SIG-M5 (cell line): ENCODE data around the gene KCNK15.

Experiments
- DNase-seq: peaks from one replicate; lab custom pipeline; 2025; lab: John Stamatoyannopoulos, UW

The KCNK15 gene

GRCh38 chr20:44715499-44716308 lies 30.0 kb upstream of the KCNK15 start:
- no peak for DNase-seq

DNA sequence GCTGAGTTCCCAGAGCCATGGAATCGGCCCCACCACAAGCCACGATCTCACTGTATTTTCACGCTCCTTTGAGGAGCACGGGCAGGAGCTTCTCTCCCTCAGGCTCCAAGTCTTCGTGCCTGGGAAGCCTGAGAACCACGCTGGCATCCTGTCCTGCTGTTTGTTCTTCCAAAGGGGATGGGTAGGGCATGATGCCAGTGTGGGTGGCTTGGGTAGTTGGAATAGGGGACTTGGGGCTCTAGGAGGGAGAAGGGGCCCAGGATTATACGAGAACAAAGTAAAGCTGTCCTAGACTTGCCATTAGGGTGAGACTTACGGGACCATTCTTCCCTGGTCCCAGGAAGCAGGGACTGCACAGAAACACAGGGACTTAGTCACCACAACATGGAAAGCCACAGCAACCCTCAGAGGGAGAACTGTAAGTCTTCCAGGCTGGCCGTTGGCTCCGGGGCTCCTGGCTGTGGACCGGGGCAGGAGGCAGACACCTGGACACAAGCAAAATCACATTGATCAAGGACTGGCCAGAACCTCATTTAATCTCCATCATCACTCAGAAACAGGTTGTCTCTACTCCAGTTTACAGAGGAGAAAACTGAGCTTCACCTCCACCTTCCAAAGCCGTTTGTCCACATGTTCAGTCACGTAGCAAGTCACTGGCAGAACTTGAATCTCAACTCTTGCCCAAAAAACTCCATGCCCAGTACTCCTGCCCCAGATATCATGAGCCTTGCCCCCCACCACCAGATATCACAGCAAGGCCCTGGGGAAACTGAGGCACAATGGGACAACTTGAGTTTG lies 29.2 kb upstream of the KCNK15 start:
- DNase-seq, result no peak

- DNase-seq, result no peak
Observed at GRCh38 chr20:44717986-44718385, 27.7 kb upstream of the KCNK15 start.

DNA sequence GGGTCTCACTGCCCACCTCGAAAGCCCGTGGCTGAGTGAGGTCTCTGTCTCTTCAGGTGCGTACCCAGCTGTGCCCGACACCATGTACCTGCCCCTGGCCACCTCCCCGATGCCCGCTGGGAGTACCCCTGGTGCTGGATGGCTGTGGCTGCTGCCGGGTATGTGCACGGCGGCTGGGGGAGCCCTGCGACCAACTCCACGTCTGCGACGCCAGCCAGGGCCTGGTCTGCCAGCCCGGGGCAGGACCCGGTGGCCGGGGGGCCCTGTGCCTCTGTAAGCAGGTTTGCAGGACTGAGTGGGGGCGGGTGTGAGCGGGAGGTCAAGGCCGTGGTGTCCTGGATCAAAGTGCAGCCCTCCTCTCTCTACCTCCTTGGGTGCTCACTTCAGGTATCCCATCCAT lies 25.8 kb upstream of the KCNK15 start:
- DNase-seq, result no peak

DNA sequence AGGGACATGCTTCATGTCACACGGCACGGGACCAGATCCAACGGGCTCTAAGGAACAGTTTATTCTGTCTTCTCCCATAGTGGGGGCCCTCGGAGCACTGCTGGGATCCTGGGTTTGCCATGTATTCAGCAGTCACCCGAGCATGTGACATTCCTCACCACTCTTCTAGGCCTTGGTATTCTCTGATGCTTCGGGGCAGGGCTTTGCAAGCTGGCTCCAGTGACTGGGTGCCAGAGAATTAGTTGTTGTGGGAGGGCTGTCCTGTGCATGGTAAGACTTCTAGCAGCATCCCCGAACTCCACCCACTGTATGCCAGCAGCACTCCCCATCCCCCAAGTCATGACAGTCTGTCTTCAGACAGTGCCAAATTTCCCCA lies 25.1 kb upstream of the KCNK15 start:
- no peak for DNase-seq

GRCh38 chr20:44720997-44721784 lies 24.5 kb upstream of the KCNK15 start:
- DNase-seq, result no peak

DNA sequence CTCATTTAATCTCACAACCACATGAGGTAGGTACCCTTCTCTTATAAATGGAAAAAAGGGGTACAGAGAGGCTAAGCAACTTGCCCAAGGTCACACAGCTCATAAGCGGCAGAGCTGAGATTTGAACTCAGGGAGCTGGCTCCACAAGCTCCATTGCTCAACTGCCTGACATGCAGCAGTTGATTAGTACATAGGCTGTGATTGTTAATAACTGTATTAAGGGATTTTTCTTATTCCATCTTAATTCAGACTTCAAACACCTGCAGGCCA lies 23.9 kb upstream of the KCNK15 start:
- DNase-seq, result no peak

- DNase-seq, result no peak
Observed at GRCh38 chr20:44722990-44723389, 22.7 kb upstream of the KCNK15 start.

DNA sequence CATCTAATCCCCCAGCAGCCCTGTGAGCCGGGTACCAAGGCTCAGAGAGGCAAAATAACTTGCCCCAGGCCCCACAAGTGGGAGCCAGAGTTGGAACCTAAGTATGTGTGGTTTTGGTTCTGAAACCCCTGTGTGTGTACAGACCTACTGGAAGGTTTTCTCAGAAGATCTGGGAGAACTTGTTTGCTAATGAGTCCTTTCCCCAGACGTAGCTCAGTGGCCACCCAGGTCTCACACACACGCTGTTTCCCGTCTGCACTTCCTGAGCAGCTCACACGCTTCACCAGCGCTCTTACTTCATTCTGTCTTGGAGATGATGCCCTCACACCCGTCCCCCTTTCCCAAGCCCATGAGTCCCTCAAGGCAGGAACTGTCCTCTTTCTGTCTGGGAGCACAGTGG lies 22.3 kb upstream of the KCNK15 start:
- no peak for DNase-seq

GRCh38 chr20:44723798-44724362 lies 21.8 kb upstream of the KCNK15 start:
- no peak for DNase-seq

DNA sequence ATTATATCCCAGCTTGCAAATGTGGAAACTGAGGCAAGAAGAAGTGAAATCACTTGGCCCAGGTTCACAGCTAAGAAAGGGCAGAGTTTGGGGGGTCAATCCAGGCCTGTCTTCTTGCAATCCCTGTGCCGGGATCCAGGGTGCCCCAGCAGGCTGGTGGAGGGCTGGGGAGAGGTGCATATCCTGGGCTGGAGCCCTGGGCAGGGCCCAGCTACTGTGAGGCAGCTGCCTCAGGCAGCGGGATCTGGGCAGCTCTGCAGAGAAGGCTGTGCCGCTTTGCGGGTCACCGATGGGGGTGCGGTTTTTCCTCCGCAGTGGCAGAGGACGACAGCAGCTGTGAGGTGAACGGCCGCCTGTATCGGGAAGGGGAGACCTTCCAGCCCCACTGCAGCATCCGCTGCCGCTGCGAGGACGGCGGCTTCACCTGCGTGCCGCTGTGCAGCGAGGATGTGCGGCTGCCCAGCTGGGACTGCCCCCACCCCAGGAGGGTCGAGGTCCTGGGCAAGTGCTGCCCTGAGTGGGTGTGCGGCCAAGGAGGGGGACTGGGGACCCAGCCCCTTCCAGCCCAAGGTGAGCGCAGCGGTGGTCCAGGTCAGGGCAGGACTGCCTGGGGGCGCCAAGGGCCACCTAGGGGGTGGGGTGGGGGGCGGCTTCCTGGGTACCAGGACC lies 21.1 kb upstream of the KCNK15 start:
- DNase-seq, result no peak

DNA sequence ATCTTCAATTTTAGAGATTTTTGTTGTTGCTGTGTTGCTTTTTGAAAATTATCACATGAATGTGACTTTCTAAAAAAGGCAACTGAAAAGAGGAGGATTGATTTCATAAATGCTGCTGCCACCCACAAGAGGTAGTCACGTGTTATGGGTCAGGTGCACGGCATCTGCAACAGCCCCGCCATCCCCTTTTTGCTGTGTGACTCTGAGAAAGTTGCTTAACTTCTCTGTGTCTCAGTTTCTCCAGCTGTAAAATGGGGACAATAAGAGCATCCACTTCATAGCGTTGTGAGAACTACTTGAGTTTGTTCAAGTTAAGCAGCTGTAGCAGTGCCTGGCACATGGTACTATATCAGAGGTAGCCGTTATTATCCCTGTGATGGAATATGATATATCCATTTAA lies 19.8 kb upstream of the KCNK15 start:
- DNase-seq, result no peak

GRCh38 chr20:44727039-44727438 lies 18.6 kb upstream of the KCNK15 start:
- DNase-seq, result no peak

- DNase-seq, result no peak
Observed at GRCh38 chr20:44727651-44728050, 18.0 kb upstream of the KCNK15 start.

DNA sequence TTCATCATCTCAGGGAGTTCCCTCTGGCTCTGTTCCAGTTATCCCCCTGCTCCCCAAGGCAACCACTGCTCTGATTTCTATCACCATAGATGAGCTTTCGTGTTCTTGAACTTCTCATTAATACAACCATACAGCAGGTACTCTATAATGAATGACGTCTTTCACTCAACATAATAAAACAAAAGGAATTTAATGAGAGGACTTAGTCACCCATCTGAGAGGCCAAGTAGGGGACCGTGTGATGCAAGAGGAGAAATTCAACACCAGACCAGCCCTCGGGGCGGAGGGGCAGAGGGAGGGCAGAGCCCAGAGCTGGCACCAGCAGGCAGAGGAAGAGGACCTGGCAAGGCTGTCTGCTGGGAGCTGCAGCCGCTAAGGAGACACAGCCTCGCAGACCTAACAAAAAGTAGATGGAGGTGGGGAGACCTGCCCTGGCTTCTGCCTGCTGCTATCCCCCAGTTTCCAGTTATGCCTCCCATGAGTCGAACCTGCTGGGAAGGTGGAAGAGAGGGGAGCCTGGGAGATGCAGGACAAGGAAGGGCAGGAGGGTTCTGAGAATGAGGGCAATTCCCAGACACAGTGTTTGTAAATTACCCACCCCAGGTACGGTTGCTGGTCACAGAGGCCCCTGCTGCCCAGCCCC lies 16.7 kb upstream of the KCNK15 start:
- no peak for DNase-seq

GRCh38 chr20:44730441-44730840 lies 15.2 kb upstream of the KCNK15 start:
- no peak for DNase-seq

DNA sequence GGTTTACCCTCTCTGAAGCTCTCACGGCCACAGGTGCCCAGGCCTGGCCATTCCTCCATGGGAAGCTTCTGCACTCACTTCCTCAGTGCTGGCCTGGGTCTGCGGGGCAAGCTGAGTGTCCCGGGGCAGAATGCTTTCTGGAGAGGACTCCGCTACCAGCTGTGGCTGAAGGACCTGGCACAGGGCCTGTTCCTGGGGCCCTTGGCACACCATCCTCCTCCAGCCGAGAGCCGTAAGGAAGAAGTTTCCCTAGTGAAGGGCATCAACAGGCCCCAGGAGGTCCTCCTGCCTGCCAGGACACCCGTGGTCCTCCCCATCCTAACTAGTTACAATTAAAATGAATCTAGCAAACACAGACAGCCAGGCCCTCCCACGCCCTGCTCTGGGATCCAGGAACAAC lies 14.0 kb upstream of the KCNK15 start:
- no peak for DNase-seq

DNA sequence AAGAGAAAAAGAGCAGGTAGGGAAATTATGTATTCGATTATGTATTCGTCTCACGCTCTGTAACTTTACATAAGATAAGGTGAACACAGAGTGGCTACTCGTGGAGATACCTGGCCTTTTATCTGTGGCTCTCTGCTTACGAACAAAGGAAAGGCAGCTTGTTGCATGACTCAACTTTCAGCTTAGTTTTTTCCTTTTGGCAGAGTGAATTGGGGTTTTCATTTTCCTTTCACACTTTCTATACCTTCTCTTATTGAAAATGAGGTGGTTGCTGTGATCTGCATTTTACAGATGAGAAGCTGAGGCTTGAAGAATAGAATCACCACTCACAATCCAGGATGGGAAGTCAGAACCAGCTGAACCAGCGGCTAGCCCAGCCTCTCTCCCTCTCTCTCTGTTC lies 13.3 kb upstream of the KCNK15 start:
- DNase-seq, result no peak

DNA sequence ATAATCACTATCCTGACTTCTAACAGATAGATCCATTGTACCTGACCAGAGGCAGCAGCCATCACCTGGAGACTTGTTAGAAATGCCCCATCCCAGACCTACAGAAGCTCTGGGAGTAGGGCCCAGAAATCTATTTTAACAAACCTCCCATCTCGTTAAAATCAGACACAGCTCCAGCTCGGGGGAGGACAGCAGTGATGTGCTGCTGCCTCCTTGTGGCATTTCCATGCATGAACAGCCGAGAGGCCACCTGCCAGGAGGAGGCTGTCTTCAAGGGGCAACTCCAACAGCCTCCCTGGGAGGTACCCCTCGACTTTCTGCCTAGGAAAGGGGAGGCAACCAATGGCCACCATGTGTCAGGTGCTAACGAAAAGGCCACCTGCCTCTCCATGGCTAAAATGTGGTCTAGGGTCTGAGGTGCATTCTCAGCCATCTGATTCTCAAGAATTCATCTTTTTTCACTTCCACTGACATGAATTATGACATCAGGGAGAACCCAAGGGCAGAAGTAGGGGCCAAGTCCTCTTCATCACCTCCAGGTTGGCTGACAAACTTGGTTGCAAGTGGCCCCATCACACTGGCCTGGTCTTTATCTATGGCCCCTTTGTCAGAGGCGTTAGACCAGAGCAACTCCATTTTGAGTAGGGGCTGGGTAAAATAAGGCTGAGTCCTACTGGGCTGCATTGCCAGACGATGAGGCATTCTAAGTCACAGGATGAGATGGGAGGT lies 12.2 kb upstream of the KCNK15 start:
- no peak for DNase-seq

DNA sequence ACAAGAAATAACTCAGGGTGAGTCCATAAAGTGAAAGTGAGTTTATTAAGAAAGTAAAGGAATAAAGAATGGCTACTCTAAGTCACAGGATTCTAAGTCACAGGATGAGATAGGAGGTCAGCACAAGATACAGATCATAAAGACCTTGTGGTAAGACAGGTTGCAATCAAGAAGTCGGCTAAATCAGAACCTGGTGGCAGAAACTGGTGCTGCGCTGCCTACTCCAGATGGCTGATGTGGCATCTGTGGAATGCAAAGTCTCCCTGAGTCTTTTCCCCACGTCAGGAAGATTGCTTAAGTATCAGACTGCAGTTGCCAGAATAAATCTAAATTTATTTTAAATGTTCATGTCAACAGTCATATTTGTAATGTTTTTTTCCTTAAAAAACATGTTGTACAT lies 10.7 kb upstream of the KCNK15 start:
- DNase-seq, result no peak

DNA sequence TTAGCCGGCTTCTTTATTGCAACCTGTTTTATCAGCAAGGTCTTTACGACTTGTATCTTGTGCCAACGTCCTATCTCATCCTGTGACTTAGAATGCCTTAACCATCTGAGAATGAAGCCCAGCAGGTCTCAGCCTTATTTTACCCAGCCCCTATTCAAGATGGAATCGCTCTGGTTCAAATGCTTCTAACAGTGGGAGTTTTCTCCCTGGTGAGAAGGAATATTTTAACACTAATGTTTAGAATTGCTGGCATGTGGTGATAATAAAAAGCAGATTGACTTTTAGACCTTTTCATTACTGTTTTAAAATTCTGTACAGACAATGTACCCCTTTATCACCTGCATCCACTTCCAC lies 9.9 kb upstream of the KCNK15 start:
- DNase-seq, result no peak
